ENCODE measurements around the gene APOA5.

GRCh38 chr11:116835791-116836631 is 44.3 kb upstream of the APOA5 start:
- no peak for TF ChIP-seq POLR2A (IDR thresholded peaks at IDR 0.05)
- TF ChIP-seq POLR2AphosphoS5 (IDR thresholded peaks at IDR 0.05; ENCODE audit: insufficient read depth in 1 of 2, low read depth in 1 of 2): peak in 1 of 2 donors; percentile 64
- peak in 2 of 3 experiments; percentile 17 to 63 for TF ChIP-seq CTCF (IDR thresholded peaks at IDR 0.05)

Data from vagina (tissue), 2 donors.